ENCODE measurements around the gene ESRRG. TPM values are rescaled to one million over a fixed set of nuclear protein-coding genes. Genes with fewer than 3 reads are reported as not detected.

ESRRG gene
- total RNA-seq, 2 donors from 2014 or later = 14.3 to 38.5 TPM

DNA sequence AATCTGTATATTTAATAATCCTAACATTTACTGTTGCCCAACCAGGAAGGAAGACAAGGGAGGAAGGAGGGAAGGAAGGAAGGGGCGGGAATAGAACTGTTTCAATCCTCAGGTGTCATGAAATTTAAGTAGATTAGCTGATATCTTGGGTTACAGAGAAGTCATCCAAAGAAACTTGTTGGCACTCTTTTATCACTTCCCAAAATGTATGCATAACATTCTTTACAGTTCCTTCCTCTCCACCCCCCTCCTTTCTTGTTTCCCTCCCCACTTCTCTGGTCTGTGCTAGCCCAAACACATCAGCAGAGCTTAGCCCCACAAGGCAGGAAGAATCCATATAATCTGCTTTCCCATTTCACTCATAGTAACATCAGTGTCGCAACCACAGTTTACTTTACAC lies 110.9 kb downstream of the ESRRG start:
- no peaks in the 10 kb centered on the region for H3K9me3 ChIP-seq
- H3K4me3 ChIP-seq = no peak overlapping the region
- TF ChIP-seq, protein P1, sequence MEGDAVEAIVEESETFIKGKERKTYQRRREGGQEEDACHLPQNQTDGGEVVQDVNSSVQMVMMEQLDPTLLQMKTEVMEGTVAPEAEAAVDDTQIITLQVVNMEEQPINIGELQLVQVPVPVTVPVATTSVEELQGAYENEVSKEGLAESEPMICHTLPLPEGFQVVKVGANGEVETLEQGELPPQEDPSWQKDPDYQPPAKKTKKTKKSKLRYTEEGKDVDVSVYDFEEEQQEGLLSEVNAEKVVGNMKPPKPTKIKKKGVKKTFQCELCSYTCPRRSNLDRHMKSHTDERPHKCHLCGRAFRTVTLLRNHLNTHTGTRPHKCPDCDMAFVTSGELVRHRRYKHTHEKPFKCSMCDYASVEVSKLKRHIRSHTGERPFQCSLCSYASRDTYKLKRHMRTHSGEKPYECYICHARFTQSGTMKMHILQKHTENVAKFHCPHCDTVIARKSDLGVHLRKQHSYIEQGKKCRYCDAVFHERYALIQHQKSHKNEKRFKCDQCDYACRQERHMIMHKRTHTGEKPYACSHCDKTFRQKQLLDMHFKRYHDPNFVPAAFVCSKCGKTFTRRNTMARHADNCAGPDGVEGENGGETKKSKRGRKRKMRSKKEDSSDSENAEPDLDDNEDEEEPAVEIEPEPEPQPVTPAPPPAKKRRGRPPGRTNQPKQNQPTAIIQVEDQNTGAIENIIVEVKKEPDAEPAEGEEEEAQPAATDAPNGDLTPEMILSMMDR (IDR thresholded peaks at IDR 0.05) = no peak
- DNase-seq (ENCODE audit: low spot score) = no peak
- no peaks in the 10 kb centered on the region for H3K27me3 ChIP-seq
- H3K36me3 ChIP-seq = no peaks in the 10 kb centered on the region
- no peaks in the 10 kb centered on the region for H3K4me1 ChIP-seq
- H3K27ac ChIP-seq = no peak overlapping the region

DNA sequence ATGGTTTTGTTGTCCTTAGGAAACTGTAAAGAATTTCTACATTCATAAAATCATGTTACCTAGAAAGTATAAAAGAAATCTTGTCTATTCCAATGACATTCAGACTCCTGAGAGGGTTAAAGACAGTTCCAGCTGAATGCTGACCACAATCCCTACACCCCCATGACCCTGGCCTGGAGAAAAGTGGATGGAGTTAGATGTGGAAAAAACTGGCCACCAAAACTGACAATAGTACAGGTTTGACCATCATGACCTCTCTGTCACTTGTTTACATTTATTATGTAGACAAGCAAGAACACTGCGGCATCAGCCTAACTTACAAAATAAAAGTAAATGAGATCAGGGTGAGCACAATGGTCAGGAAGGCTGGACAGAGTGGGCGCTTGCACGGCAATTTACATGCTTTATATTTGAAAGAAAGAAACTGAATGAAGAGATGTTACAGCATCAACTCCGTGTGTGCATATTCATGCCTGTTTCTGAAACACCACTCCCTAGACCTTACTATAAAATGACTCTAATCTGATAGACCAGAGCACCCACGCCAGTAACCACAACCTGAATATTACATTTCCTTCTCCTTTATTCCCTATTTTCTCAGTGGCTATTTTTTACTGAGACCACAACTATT lies 116.0 kb downstream of the ESRRG start:
- Histone ChIP-seq H3K27me3 (no peaks in the 10 kb centered on the region), H3K27ac (no peak overlapping the region), H3K9me3 (no peaks in the 10 kb centered on the region), H3K36me3 (no peaks in the 10 kb centered on the region), H3K4me1 (no peaks in the 10 kb centered on the region), H3K4me3 (no peak overlapping the region)
- TF ChIP-seq, protein P1 (IDR thresholded peaks at IDR 0.05) = no peak
- no peak for DNase-seq (ENCODE audit: low spot score)

DNA sequence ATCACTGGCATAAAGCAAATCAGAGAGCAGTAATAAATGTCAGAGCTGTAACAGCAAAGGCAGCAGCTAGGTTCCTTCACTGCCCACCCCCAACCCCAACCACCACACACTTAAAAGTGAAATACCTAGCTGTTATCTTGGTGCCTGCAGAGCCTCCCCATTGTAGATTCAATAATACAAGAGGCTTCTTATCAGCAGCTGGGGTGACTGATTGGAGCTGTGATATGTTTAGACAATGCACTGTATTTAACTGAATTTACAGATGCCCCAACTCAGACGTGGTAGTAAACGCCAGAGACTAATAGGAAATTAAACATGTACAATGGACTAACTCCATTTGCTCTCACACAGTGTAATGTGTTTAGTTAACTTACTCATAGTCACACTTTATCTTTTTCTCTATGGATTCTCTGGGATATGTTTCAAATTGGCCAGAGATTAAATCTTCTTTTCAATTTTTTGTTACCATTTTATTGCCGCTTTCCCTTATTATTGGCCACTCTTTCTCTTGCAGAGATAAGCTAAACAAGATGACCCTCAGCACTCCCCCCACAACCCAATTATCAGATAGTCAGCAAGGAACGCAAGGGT lies 117.1 kb downstream of the ESRRG start:
- no peaks in the 10 kb centered on the region for H3K27me3 ChIP-seq
- H3K4me3 ChIP-seq = no peak overlapping the region
- H3K27ac ChIP-seq = no peak overlapping the region
- TF ChIP-seq, protein P1 (IDR thresholded peaks at IDR 0.05) = no peak
- no peaks in the 10 kb centered on the region for H3K9me3 ChIP-seq
- peaks cover 0 to 7% of the 10 kb centered on the region in 2 donors for H3K4me1 ChIP-seq
- H3K36me3 ChIP-seq = no peaks in the 10 kb centered on the region
- no peak for DNase-seq (ENCODE audit: low spot score)

DNA sequence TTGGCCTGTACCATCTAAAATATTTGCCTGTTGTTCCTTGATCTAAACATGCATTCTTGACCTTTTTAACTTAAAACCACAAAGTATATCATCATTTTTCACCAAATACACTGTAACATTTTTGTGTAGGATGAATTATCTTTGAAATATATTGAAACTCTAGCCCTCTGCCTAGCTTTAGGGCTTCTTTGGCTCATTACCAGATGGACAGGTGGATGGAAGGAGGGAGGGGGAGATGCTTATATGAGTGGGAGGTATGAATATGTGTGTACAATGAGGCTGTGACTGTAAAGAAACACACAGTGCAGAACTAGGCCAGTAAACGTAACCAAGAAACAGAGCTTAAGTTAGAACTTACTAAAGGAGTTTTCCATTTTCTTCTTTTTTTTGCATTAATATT lies 118.5 kb downstream of the ESRRG start:
- no peak for DNase-seq (ENCODE audit: low spot score)
- Histone ChIP-seq H3K27ac (no peak overlapping the region), H3K4me3 (no peak overlapping the region), H3K27me3 (no peaks in the 10 kb centered on the region), H3K4me1 (peaks cover 0 to 13% of the 10 kb centered on the region in 2 donors), H3K9me3 (no peaks in the 10 kb centered on the region), H3K36me3 (no peaks in the 10 kb centered on the region)
- TF ChIP-seq, protein P1 (IDR thresholded peaks at IDR 0.05) = no peak

DNA sequence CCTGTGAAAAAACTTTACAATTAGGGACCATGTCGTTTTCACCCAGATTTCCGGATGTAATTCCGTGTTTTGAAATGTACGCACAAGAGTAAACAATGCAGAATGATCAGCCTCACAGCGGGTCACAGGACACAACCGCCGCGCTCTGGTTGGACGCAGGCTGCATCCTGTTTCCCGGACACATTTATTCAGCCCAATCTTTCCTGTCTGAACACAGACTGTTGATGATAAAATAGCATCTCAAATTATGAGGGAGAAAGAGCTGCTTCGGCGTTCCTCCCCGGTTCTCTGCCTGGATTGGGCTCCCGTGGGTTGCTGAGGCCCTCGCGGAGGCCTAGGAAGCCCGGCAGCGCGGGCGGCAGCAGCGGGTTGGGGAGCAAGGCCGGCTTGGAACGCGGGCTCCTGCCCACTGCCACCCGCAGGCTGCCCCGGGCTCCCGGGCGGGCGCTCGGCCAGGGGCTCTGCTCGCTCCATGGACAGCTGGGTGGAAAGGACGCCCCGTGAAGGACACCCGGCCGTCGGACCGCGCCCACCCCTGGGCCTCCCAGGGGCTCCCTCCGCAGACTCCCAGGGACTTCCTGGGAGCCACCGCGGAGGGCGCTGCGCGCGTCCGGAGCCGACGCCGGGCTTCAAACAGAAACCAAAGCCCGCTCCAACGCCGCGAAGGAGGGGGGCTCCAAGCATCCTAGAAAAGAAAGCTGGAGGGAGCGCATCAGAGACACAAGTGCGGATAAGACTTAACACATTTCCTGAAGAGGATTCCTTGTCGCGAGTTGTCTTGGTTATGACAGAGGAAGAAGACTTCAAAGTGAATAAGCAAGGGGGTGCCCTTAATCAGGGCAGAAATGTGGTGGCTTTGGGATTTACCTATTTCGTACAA lies 122.3 kb downstream of the ESRRG start:
- H3K4me3 ChIP-seq = peak overlapping the region; percentile 62 to 72
- no peaks in the 10 kb centered on the region for H3K9me3 ChIP-seq
- peak overlapping the region; percentile 92 to 94 for H3K27ac ChIP-seq
- H3K27me3 ChIP-seq = no peaks in the 10 kb centered on the region
- peaks cover 0 to 14% of the 10 kb centered on the region in 2 donors for H3K4me1 ChIP-seq
- TF ChIP-seq, protein P1 (IDR thresholded peaks at IDR 0.05) = peak; percentile 35 to 66
- H3K36me3 ChIP-seq = no peaks in the 10 kb centered on the region
- DNase-seq (ENCODE audit: low spot score) = peak; percentile 79

All from right atrium auricular region (tissue), 2 donors.